Stimulated activated naive CD8-positive, alpha-beta T cell treated with anti-CD3 and anti-CD28 coated beads, Interleukin-15, Interleukin-2, amounts not matched to agents 100 U/mL and 50 U/mL, for 24 hours (primary cell): ENCODE results near the gene STAT3.

ENCODE experiments used
- ATAC-seq: fragments of 150-1000 bp; cut with Tn5 transposase; one replicate; pipeline ENCODE4 v1.10.0; 2021
- DNase-seq: peaks from one replicate; pipeline ENCODE4 v3.0.0; 2021

STAT3 gene

GRCh38 chr17:42296012-42296411 lies 92.2 kb downstream of the STAT3 start:
- ATAC-seq = no peak
- no peak for DNase-seq

GRCh38 chr17:42294469-42295398 lies 93.5 kb downstream of the STAT3 start:
- DNase-seq (no peak), ATAC-seq (no peak)

GRCh38 chr17:42291129-42291528 lies 97.1 kb downstream of the STAT3 start:
- no peak for DNase-seq
- ATAC-seq = no peak

- ATAC-seq (no peak), DNase-seq (no peak)
Observed at GRCh38 chr17:42290577-42290976, 97.7 kb downstream of the STAT3 start.

- ATAC-seq (peak; percentile 31), DNase-seq (peak; percentile 74)
Observed at GRCh38 chr17:42289611-42290181, 98.5 kb downstream of the STAT3 start.

- ATAC-seq (peak; percentile 26), DNase-seq (peak; percentile 68)
Observed at GRCh38 chr17:42288803-42289610, 99.2 kb downstream of the STAT3 start.

GRCh38 chr17:42287977-42288802 lies 100.1 kb downstream of the STAT3 start, which contains the start of gene STAT5A:
Gene STAT5A, plus strand, starts transcription at chr17:42288498. Its CDS starts 914 bp downstream, at chr17:42289412.
- peak; percentile 74 for ATAC-seq
- DNase-seq = peak; percentile 85

- ATAC-seq (peak; percentile 16), DNase-seq (peak; percentile 64)
Observed at GRCh38 chr17:42287305-42287976, 100.8 kb downstream of the STAT3 start.

GRCh38 chr17:42286411-42287221 lies 101.6 kb downstream of the STAT3 start:
- ATAC-seq = no peak
- DNase-seq = peak; percentile 29

- ATAC-seq (no peak), DNase-seq (no peak)
Observed at GRCh38 chr17:42285346-42286050, 102.7 kb downstream of the STAT3 start.

GRCh38 chr17:42284566-42284965 lies 103.7 kb downstream of the STAT3 start:
- DNase-seq (no peak), ATAC-seq (no peak)

GRCh38 chr17:42284024-42284369 lies 104.2 kb downstream of the STAT3 start:
- DNase-seq = no peak
- ATAC-seq = no peak

- no peak for ATAC-seq
- no peak for DNase-seq
Observed at GRCh38 chr17:42283241-42284023, 104.8 kb downstream of the STAT3 start.

GRCh38 chr17:42282478-42283080 lies 105.7 kb downstream of the STAT3 start:
- no peak for ATAC-seq
- peak; percentile 1 for DNase-seq

GRCh38 chr17:42281571-42282096 lies 106.6 kb downstream of the STAT3 start:
- no peak for ATAC-seq
- peak; percentile 2 for DNase-seq

GRCh38 chr17:42279776-42280630 lies 108.2 kb downstream of the STAT3 start:
- DNase-seq (peak; percentile 2), ATAC-seq (no peak)

- DNase-seq = no peak
- no peak for ATAC-seq
Observed at GRCh38 chr17:42277342-42277712, 110.9 kb downstream of the STAT3 start.
